B cell (primary cell): ENCODE results near the gene AGAP1.

Experiments used
- EZH2 ChIP-seq: IDR thresholded peaks from 2 replicates; pipeline ENCODE4 v1.6.1; 2012; ENCODE audit warnings: borderline replicate concordance, low read depth, mild to moderate bottlenecking, moderate library complexity, low read length; ENCODE audit not compliant: insufficient read depth, poor library complexity, severe bottlenecking
- TF ChIP-seq, protein P1 (sequence below): fragments of 200-600 bp; IDR thresholded peaks from one replicate; pipeline ENCODE4 v1.8.0; 2022; ENCODE audit warnings: antibody characterized with exemption, mild to moderate bottlenecking

DNA sequence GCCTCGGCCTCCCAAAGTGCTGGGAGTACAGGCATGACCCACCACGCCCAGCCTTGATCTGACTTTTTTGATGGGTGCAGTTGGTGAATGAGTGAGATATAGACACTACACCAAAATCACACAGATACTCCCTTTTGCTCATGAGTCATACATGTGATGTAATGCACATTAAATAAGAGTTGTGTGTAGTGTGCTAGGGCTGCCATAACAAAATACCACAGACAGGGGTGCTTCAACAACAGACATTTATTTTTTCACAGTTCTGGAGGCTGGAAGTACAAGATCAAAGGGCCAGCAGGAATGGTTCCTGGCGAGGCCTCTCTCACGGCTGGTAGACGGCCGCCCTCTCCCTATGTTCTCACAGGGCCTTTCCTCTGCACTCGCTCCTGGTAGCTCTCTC lies 627.7 kb downstream of the AGAP1 start:
- TF ChIP-seq, protein P1, sequence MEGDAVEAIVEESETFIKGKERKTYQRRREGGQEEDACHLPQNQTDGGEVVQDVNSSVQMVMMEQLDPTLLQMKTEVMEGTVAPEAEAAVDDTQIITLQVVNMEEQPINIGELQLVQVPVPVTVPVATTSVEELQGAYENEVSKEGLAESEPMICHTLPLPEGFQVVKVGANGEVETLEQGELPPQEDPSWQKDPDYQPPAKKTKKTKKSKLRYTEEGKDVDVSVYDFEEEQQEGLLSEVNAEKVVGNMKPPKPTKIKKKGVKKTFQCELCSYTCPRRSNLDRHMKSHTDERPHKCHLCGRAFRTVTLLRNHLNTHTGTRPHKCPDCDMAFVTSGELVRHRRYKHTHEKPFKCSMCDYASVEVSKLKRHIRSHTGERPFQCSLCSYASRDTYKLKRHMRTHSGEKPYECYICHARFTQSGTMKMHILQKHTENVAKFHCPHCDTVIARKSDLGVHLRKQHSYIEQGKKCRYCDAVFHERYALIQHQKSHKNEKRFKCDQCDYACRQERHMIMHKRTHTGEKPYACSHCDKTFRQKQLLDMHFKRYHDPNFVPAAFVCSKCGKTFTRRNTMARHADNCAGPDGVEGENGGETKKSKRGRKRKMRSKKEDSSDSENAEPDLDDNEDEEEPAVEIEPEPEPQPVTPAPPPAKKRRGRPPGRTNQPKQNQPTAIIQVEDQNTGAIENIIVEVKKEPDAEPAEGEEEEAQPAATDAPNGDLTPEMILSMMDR = no peak
- no peak for TF ChIP-seq EZH2
